Kidney capillary endothelial cell (primary cell): ENCODE data around the gene ODF2.

Experiments used
- DNase-seq: peaks from one replicate; pipeline ENCODE4 v3.0.0-alpha.2; 2018; ENCODE audit warnings: low spot score

Gene ODF2

DNA sequence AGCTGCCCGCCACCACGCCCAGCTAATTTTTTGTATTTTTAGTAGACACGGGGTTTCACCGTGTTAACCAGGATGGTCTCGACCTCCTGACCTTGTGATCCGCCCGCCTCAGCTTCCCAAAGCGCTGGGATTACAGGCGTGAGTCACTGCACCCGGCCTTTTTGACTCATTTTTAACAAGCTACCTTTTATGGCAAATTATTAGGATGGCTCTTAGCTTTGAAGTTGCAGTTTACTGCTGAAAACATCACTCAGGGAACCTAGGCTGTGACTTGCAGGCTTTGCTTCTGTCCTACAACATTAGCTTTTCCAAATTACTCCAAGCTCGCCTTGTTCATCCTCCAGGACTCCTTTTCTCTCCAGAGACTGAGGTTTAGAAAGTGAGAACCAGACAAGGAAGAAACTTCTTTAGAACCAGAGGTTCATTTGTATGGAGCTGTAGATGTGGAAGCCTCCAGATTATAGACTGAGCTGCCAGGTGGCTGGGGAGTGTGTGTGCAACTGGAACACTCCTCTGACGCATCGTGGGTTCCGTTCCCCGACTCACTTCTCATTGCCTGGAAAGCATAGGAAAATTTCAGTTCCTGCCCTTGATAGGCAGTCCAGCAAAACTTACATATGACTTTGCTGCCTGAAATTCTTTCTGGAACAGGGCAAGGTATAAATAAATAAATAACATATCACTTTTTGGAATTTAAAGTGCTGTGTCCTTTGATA is 72.8 kb downstream of the ODF2 start:
- peak; percentile 18 for DNase-seq

GRCh38 chr9:128529191-128529590 is 73.4 kb downstream of the ODF2 start:
- peak; percentile 48 for DNase-seq

DNA sequence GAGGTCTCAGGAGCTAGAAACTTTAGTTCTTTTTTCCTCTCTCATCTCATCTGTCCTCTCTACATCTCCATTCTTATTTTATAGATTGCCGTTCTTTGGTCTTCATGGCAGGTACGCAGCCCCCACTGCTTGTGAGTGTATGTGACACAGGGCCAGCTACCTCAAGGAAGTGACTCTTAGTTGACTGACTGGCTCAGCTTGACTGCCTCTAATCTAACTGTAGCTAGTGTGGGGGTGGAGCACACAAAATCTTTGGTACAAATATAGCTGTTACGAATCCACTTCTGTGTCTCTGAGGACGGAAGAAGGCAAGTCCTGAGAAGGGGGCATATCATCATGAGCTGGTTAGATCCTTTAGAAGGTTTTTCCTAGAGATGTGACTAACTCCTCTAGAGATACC is 76.8 kb downstream of the ODF2 start:
- DNase-seq, result no peak

- no peak for DNase-seq
These were observed 85.0 kb downstream of the ODF2 start for GRCh38 chr9:128540634-128541360.

DNA sequence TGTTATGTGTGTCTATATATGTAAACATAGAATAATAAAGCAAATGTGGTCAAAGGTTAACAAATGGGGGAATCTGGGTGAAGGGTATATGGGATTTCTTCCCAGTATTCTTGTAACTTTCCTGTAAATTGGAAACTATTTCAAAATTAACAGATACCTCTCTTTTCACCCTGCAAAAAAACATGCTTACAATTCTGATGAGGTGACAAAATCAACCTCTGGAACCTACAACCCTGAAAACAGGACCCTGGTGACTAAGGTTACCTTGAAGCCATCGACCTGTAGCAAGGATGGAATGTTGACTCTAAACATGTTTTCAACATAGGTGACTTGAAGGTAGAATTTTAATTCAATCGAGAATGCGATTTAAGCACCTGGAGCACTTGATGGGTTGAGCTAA is 90.7 kb downstream of the ODF2 start:
- no peak for DNase-seq

DNA sequence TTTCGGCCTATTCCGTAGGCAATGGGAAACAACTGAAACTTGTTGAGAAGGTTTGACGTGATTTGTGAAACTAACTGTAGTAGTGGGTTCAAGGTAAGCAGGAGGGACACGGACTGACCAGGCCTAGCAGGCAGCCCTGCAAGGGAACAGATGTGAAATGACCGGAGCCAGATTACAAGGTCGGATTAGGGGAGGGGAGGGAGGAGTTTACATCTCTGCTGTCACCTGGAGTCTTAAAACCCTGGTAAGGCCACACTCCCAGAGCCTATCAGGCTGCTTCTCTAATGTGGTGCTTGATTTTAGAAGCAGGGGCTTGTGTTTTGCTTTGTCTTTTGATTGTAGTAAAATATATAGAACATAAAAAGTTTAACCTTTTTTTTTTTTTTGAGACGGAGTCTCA is 93.1 kb downstream of the ODF2 start:
- no peak for DNase-seq

DNA sequence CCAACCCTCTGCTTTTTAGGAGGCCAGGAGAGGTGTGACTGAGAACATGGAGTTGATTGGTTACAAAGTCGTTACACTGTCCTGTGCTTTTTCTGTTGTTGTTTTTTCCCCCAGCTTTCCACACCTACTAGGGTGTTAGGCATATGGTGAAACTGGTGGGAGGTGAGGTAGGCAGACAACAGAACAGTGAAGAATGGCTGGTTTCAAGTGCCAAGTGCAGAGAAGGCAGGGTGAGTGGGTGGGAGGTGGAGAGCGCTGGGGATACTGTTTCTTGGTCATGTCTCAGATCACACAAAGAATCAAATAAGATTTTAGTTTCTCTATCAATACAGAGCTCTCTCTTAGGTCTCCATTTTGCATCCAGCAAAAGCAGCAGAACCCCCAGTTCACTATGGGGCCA is 94.4 kb downstream of the ODF2 start:
- no peak for DNase-seq
